H1 (cell line): ENCODE data around the gene NEMF. TPM values are rescaled to one million over a fixed set of nuclear protein-coding genes. Genes with fewer than 3 reads are reported as not detected.

ENCODE experiments used
- POLR2A ChIP-seq, 2 experiments: IDR thresholded peaks; 1 replicate in 1 of 2; 2 replicates in 1 of 2; pipeline ENCODE4 v1.6.1; 2011; ENCODE audit warnings: low read depth in 2 of 2, low read length in 2 of 2, mild to moderate bottlenecking in 2 of 2; ENCODE audit errors: control extremely low read depth in 1 of 2
- SIX5 ChIP-seq: IDR thresholded peaks from 2 replicates; pipeline ENCODE4 v1.6.1; 2011; ENCODE audit warnings: mild to moderate bottlenecking, low read depth, low read length
- polyA plus RNA-seq, 7 experiments: library from polyadenylated mRNA; depleted of rRNA in 3 of 7; stranded (reverse) in 5 of 7; unstranded in 2 of 7; fragments of >200 nt in 5 of 7; fragments of 200-250 nt in 2 of 7; gene quantifications; 1 replicate in 5 of 7; 2 replicates in 1 of 7; 4 replicates in 1 of 7; pipeline versions ENCODE4 v1.2.1 to v1.2.3, GENCODE V29; 2011 to 2013; ENCODE audit warnings: missing spikeins in 2 of 7, mixed read lengths in 2 of 7
- total RNA-seq: library from RNA; stranded (reverse); fragmentation: NEBNext Ultra II Directional; extraction: Animal tissue kit (Norgen Biotek cat#: 25700); gene quantifications from 2 replicates; pipeline ENCODE4 v1.2.1, GENCODE V29; 2021

The NEMF gene
- total and polyA plus RNA-seq, 2 of the 8 experiments (the other 6 are each of a cell fraction or from before 2014, with no cell fraction given), result 8.3 to 45.5 TPM

GRCh38 chr14:49882826-49883694 lies 30.5 kb upstream of the NEMF start (continued):
- no peak for TF ChIP-seq SIX5
- no peak for TF ChIP-seq POLR2A (IDR thresholded peaks at IDR 0.05; ENCODE audit: control extremely low read depth in 1 of 2, low read depth in 2 of 2, low read length in 2 of 2)
